Vagina (tissue), 2 donors: ENCODE data around the gene PPP2R5C. TPM values are rescaled to one million over a fixed set of nuclear protein-coding genes. Genes with fewer than 3 reads are reported as not detected.

Experiments
- DNase-seq, 2 donors: peaks; one replicate each; pipeline ENCODE4 v3.0.0-alpha.2; 2017; ENCODE audit errors: extremely low spot score in 2 of 2
- H3K27ac ChIP-seq: fragments of 200-600 bp; sonication (generic); one replicate; pipeline ENCODE4 v1.5.1; 2019
- H3K27me3 ChIP-seq: fragments of 200-600 bp; sonication (generic); one replicate; pipeline ENCODE4 v1.5.1; 2019
- H3K36me3 ChIP-seq, 2 donors: fragments of 200-600 bp; sonication (generic); one replicate each; pipeline ENCODE4 v1.5.1; 2017 to 2019
- H3K4me1 ChIP-seq: fragments of 200-600 bp; sonication (generic); one replicate; pipeline ENCODE4 v1.5.1; 2019
- H3K4me3 ChIP-seq, 2 donors: fragments of 200-600 bp; sonication (generic); 1 replicate in 1 of 2; 2 replicates in 1 of 2; pipeline ENCODE4 v1.5.1; 2016 to 2019
- H3K9me3 ChIP-seq: fragments of 200-600 bp; sonication (generic); one replicate; pipeline ENCODE4 v1.5.1; 2019
- CTCF ChIP-seq, 3 experiments: fragments of 450-650 bp in 2 of 3; fragments of 200-600 bp in 1 of 3; sonication (generic) in 1 of 3; IDR thresholded peaks; one replicate each; pipeline ENCODE4 v1.5.1; 2017 to 2019; ENCODE audit warnings: antibody characterized with exemption in 3 of 3, mild to moderate bottlenecking in 2 of 3, moderate library complexity in 2 of 3
- POLR2A ChIP-seq, 2 donors: fragments of 450-650 bp; IDR thresholded peaks; one replicate each; pipeline ENCODE4 v1.6.1; 2017; ENCODE audit warnings: antibody characterized with exemption in 2 of 2, mild to moderate bottlenecking in 2 of 2, moderate library complexity in 2 of 2
- POLR2AphosphoS5 ChIP-seq, 2 donors: sonication (generic); formaldehyde crosslinking; IDR thresholded peaks; one replicate each; pipeline ENCODE4 v1.9.0; 2017; ENCODE audit warnings: antibody characterized with exemption in 2 of 2, mild to moderate bottlenecking in 2 of 2, low read depth in 1 of 2; ENCODE audit not compliant: insufficient read depth in 1 of 2
- intact Hi-C: fragments of 100-400 bp; cut with DNase I; formaldehyde crosslinking; loops from one replicate; pipeline ENCODE4 v1.15.1; 2023
- total RNA-seq: library from RNA; depleted of rRNA; stranded (reverse); fragments of >200 nt; gene quantifications from one replicate; pipeline ENCODE4 v1.2.3, GENCODE V29; 2016

PPP2R5C gene
- total RNA-seq, 1 donor from 2014 or later = 88.1 TPM

- peaks cover 9% of the 10 kb centered on the region for H3K4me1 ChIP-seq
- no peaks in the 10 kb centered on the region for H3K9me3 ChIP-seq
- peaks cover 5 to 58% of the 10 kb centered on the region in 2 donors for H3K36me3 ChIP-seq
- intact Hi-C loops = no loop called here
- H3K27ac ChIP-seq = no peak overlapping the region
- DNase-seq = no peak
- TF ChIP-seq POLR2AphosphoS5 (IDR thresholded peaks at IDR 0.05; ENCODE audit: insufficient read depth in 1 of 2, low read depth in 1 of 2) = no peak
- TF ChIP-seq CTCF (IDR thresholded peaks at IDR 0.05) = no peak
- no peak for TF ChIP-seq POLR2A (IDR thresholded peaks at IDR 0.05)
- no peaks in the 10 kb centered on the region for H3K27me3 ChIP-seq
- H3K4me3 ChIP-seq = no peak overlapping the region
These were observed 152.6 kb downstream of the PPP2R5C start for GRCh38 chr14:101914083-101914482.

GRCh38 chr14:101915871-101916815 is 154.6 kb downstream of the PPP2R5C start:
- no peak overlapping the region for H3K4me3 ChIP-seq
- H3K9me3 ChIP-seq = no peaks in the 10 kb centered on the region
- H3K27me3 ChIP-seq = no peaks in the 10 kb centered on the region
- intact Hi-C loops = no loop called here
- TF ChIP-seq POLR2A (IDR thresholded peaks at IDR 0.05) (no peak), POLR2AphosphoS5 (IDR thresholded peaks at IDR 0.05; ENCODE audit: insufficient read depth in 1 of 2, low read depth in 1 of 2) (no peak), CTCF (IDR thresholded peaks at IDR 0.05) (no peak)
- peak overlapping the region; percentile 33 for H3K27ac ChIP-seq
- DNase-seq = no peak
- peaks cover 0 to 40% of the 10 kb centered on the region in 2 donors for H3K36me3 ChIP-seq
- H3K4me1 ChIP-seq = peaks cover 9% of the 10 kb centered on the region

DNA sequence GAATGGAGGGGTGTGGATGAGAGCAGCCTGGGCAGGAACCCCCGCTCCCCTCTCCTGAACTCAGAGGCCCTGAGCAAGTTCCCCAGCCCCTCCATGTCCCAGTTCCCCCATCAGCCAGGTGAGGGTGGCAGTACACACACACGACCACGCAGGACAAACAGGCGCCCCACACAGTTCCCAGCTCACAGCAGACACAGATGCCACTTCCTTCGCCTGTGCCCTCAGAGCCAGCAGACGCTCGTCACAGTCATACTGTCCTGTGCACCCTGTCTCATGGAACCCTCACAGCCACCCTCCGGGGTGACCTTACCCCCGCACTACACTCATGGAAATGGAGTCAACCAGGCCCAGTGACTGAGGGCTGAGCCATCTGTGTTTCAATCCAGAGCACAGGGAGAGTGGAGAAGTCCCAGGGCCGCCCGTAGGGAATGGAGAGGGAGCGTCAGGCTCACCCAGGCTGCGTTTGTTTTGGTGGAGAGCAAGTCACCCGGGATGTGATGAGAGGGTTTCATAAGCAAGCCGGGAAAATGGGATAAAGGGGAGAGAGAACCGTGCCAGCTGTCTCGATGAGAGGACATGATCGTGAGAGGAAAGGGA is 155.4 kb downstream of the PPP2R5C start:
- TF ChIP-seq POLR2A (IDR thresholded peaks at IDR 0.05) (no peak), CTCF (IDR thresholded peaks at IDR 0.05) (no peak), POLR2AphosphoS5 (IDR thresholded peaks at IDR 0.05; ENCODE audit: insufficient read depth in 1 of 2, low read depth in 1 of 2) (no peak)
- Histone ChIP-seq H3K36me3 (peaks cover 0 to 32% of the 10 kb centered on the region in 2 donors), H3K9me3 (no peaks in the 10 kb centered on the region), H3K27ac (peak overlapping the region; percentile 33), H3K4me1 (peaks cover 9% of the 10 kb centered on the region), H3K4me3 (no peak overlapping the region), H3K27me3 (no peaks in the 10 kb centered on the region)
- no peak for DNase-seq
- intact Hi-C loops = no loop called here

DNA sequence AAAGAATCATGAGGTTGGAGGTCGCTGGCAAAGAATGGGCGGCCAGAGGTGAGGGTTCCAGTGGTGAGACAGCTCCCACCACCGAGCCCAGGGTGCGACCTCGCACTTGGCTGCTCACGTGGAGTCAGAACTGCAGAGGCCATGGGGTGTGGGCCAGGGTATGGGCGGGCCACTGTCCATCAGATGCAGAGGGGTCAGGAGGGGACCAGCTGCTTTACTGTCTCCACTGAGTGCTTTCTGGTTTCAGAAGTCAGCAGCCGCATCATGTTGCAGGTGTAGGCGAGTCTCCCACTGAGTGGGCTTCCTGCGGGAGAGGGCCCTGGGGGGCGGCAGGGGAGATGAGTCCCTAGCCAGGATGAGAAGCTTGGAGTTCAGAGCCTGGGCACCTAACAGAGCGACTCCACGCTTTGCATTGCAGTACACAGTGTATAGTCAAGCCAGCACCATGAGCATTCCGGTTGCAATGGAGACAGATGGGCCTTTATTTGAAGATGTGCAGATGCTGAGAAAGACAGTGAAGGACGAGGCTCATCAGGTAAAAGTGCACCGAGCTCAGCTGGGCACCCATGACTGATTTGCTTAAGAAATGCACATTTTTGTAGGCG is 156.0 kb downstream of the PPP2R5C start:
- intact Hi-C loops = no loop called here
- Histone ChIP-seq H3K4me1 (peaks cover 9% of the 10 kb centered on the region), H3K36me3 (peaks cover 0 to 31% of the 10 kb centered on the region in 2 donors), H3K27me3 (no peaks in the 10 kb centered on the region), H3K4me3 (no peak overlapping the region), H3K9me3 (no peaks in the 10 kb centered on the region), H3K27ac (peak overlapping the region; percentile 33)
- TF ChIP-seq POLR2A (IDR thresholded peaks at IDR 0.05) (no peak), CTCF (IDR thresholded peaks at IDR 0.05) (no peak), POLR2AphosphoS5 (IDR thresholded peaks at IDR 0.05; ENCODE audit: insufficient read depth in 1 of 2, low read depth in 1 of 2) (no peak)
- no peak for DNase-seq
